ENCODE results near the gene MTRR. TPM values are rescaled to one million over a fixed set of nuclear protein-coding genes. Genes with fewer than 3 reads are reported as not detected.

The MTRR gene
- 33.4 and 49.2 TPM in 2 replicates for total RNA-seq (2012; rRNA removed)

DNA sequence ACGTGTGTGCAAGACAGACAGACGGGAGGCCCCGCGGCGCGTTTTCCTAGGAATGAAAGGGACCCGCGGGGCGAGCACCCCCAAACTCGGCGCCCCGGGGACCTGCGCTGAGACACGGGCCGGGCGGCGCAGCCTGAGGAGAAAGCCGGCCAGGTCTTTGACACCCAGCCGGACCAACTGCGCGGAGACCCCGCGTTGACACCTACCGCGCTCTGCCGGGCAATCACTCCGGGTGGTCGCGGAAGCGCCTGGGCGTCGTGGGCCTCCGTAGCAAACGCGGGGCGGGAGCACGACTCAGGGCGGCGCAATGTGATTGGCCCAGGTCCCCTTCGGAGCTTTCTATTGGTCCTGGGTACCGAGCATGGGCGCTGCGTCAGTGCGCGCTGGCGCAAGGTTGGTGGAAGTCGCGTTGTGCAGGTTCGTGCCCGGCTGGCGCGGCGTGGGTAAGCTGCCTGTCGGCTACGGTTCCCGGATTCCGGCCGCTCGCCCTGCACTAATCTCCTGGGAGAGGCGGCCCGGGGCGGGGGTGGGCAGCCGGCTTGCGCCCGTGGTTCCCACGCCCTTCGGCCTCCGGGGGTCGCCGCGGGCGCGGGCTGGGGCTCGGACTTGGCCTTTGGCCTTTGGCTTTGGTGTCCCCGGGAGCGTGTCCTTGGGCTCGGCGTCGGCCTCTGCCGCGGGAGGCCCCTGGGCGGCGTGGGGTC, at the start of gene MTRR, which contains the start of gene FASTKD3:
Gene MTRR, plus strand, starts transcription at position 376 of the 701 bp plus-strand sequence. CDS start 1,647 bp downstream, outside the sequence.
Gene FASTKD3, minus strand, starts transcription at position 259 of the 701 bp plus-strand sequence. CDS start 948 bp downstream, outside the sequence.
- Histone ChIP-seq H3K4me2 (ENCODE audit: low read length) (peak within 1 kb of the TSS; percentile 95), H3K9me3 (replicated peaks; ENCODE audit: low read length) (no peaks in the 10 kb centered on the region), H3K4me1 (ENCODE audit: control insufficient read depth, insufficient read depth, low read length) (peaks cover 13% of the 10 kb centered on the region), H3K27me3 (ENCODE audit: control insufficient read depth, insufficient read depth, low read length) (no peaks in the 10 kb centered on the region), H3K36me3 (ENCODE audit: insufficient read depth, low read length) (peaks cover 15% of the 10 kb centered on the region), H3K9ac (ENCODE audit: low read depth, low read length) (peak within 1 kb of the TSS; percentile 93), H3K4me3 (ENCODE audit: low read length) (peak within 1 kb of the TSS; percentile 88)

DNA sequence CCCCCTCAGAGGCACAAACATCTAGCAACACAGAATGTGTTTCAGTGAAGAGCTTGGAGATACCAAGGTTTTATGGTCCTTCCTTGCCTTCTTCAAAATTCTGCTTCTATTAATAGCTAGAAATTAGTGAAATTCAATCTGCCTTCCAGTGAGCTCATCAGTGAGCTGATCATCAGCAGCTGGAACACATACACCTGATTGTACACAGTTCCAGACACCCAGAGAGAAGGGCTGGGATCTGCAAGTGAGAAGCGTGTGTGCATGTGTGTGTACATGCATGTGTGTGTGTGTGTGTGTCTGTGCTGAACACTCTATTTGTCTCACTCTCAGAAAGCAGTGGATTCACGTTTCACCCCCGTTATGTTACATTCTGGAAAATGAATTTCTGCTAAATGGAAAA, 46.5 kb upstream of the MTRR start:
- H3K4me1 ChIP-seq (ENCODE audit: control insufficient read depth, insufficient read depth, low read length) = no peaks in the 10 kb centered on the region
- no peak overlapping the region for H3K9ac ChIP-seq (ENCODE audit: low read depth, low read length)
- H3K9me3 ChIP-seq (replicated peaks; ENCODE audit: low read length) = no peaks in the 10 kb centered on the region
- no peak overlapping the region for H3K4me3 ChIP-seq (ENCODE audit: low read length)
- no peak overlapping the region for H3K4me2 ChIP-seq (ENCODE audit: low read length)
- no peaks in the 10 kb centered on the region for H3K36me3 ChIP-seq (ENCODE audit: insufficient read depth, low read length)
- peaks cover 15% of the 10 kb centered on the region for H3K27me3 ChIP-seq (ENCODE audit: control insufficient read depth, insufficient read depth, low read length)

DNA sequence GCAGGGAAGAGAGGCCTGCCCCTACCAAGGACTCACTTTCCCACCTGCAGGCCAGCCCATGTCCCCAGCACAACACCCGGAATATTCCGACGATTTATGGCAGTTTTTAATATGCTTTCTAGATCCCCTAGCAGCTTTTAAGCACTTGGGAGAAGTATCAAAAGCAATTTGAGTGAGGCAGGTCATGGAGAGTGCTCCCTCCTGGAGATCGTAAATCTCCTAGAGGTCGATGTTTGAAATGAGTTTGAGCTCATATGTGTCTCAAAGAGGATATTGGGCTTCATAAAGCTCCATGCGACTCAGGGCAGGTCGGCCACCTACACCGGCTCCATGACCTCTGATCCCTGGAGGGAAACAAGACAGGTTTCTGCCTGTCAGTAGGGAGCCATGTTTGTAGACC, 45.4 kb upstream of the MTRR start:
- H3K9ac ChIP-seq (ENCODE audit: low read depth, low read length) = no peak overlapping the region
- H3K4me3 ChIP-seq (ENCODE audit: low read length) = no peak overlapping the region
- no peaks in the 10 kb centered on the region for H3K4me1 ChIP-seq (ENCODE audit: control insufficient read depth, insufficient read depth, low read length)
- no peak overlapping the region for H3K4me2 ChIP-seq (ENCODE audit: low read length)
- no peaks in the 10 kb centered on the region for H3K9me3 ChIP-seq (replicated peaks; ENCODE audit: low read length)
- no peaks in the 10 kb centered on the region for H3K36me3 ChIP-seq (ENCODE audit: insufficient read depth, low read length)
- H3K27me3 ChIP-seq (ENCODE audit: control insufficient read depth, insufficient read depth, low read length) = peaks cover 16% of the 10 kb centered on the region

DNA sequence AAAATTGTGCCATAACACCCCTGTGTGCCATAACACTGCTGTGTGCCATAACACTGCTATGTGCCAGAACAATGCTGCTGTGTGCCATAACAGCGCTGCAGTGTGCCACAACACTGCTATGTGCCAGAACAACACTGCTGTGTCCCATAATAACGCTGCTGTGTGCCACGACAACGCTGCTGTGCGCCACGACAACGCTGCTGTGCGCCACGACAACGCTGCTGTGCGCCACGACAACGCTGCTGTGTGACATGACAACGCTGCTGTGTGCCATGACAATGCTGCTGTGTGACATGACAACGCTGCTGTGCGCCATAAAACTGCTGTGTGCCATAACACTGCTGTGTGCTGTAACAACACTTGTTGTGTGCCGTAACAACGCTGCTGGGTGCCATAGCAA, 44.0 kb upstream of the MTRR start:
- Histone ChIP-seq H3K27me3 (ENCODE audit: control insufficient read depth, insufficient read depth, low read length) (peaks cover 16% of the 10 kb centered on the region), H3K9me3 (replicated peaks; ENCODE audit: low read length) (no peaks in the 10 kb centered on the region), H3K4me1 (ENCODE audit: control insufficient read depth, insufficient read depth, low read length) (no peaks in the 10 kb centered on the region), H3K9ac (ENCODE audit: low read depth, low read length) (no peak overlapping the region), H3K4me3 (ENCODE audit: low read length) (no peak overlapping the region), H3K4me2 (ENCODE audit: low read length) (no peak overlapping the region), H3K36me3 (ENCODE audit: insufficient read depth, low read length) (no peaks in the 10 kb centered on the region)

DNA sequence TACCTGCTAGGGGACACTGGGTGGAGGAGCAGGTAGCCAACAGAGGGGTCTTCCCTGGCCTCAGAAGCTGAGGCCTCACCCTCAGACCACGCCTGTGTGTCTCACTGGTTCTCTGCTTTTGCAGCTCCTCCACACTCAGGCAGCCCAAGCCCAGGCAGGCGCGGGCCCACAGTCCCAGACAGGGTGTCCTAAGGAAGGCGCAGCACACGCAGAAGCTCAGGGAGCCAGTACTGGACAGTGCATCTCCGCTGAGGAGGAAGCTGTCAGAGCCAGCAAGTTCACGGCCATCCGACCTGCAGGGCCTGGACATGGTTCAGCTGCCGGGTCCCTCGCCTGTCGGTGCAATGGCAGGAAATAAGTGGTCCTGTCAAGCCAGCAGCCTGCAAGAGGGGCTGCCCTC, 43.3 kb upstream of the MTRR start:
- no peak overlapping the region for H3K9ac ChIP-seq (ENCODE audit: low read depth, low read length)
- no peak overlapping the region for H3K4me3 ChIP-seq (ENCODE audit: low read length)
- no peak overlapping the region for H3K4me2 ChIP-seq (ENCODE audit: low read length)
- no peaks in the 10 kb centered on the region for H3K36me3 ChIP-seq (ENCODE audit: insufficient read depth, low read length)
- peaks cover 16% of the 10 kb centered on the region for H3K27me3 ChIP-seq (ENCODE audit: control insufficient read depth, insufficient read depth, low read length)
- H3K4me1 ChIP-seq (ENCODE audit: control insufficient read depth, insufficient read depth, low read length) = no peaks in the 10 kb centered on the region
- H3K9me3 ChIP-seq (replicated peaks; ENCODE audit: low read length) = no peaks in the 10 kb centered on the region

DNA sequence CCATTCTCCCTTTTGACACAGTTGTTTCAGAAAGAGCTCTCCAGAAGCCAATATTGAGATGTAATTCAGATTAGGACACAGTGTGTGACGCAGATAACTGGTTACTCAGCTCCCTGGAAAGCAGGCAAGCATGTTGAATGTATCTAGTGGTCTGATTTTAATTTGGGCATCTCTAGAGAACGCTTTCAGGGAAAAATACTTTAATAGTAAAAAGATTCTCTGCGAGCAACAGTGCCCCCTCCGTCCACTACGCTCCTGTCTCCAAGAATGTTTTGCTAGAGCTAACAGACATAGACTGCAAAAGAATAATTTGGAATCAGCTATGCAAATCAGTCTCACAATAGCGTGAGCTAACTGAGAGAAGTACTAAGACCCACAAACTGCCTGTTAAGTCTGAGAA, 41.3 kb upstream of the MTRR start:
- no peaks in the 10 kb centered on the region for H3K36me3 ChIP-seq (ENCODE audit: insufficient read depth, low read length)
- no peak overlapping the region for H3K9ac ChIP-seq (ENCODE audit: low read depth, low read length)
- no peaks in the 10 kb centered on the region for H3K9me3 ChIP-seq (replicated peaks; ENCODE audit: low read length)
- H3K4me3 ChIP-seq (ENCODE audit: low read length) = no peak overlapping the region
- no peak overlapping the region for H3K4me2 ChIP-seq (ENCODE audit: low read length)
- no peaks in the 10 kb centered on the region for H3K4me1 ChIP-seq (ENCODE audit: control insufficient read depth, insufficient read depth, low read length)
- H3K27me3 ChIP-seq (ENCODE audit: control insufficient read depth, insufficient read depth, low read length) = peaks cover 8% of the 10 kb centered on the region

DNA sequence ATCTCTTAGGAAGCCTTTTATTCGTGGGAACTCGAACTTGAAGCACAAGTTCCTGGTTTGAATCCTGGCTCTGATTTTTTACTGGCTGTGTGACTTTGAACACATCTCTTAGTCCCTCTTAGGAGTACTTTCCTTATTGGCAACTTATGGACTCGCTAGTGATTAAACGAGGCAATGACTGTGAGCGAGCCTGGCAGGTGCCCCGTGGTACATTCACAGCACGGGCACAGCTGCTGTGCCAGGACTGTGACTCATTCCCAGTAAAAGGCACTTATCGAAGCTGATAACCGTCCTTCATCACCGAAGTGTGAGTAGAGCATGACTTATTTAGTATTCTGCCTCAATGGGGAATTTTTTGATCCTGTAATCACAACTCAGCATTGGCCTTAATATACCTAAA, 40.7 kb upstream of the MTRR start:
- no peak overlapping the region for H3K9ac ChIP-seq (ENCODE audit: low read depth, low read length)
- H3K4me3 ChIP-seq (ENCODE audit: low read length) = no peak overlapping the region
- H3K27me3 ChIP-seq (ENCODE audit: control insufficient read depth, insufficient read depth, low read length) = peaks cover 4% of the 10 kb centered on the region
- no peaks in the 10 kb centered on the region for H3K36me3 ChIP-seq (ENCODE audit: insufficient read depth, low read length)
- no peaks in the 10 kb centered on the region for H3K4me1 ChIP-seq (ENCODE audit: control insufficient read depth, insufficient read depth, low read length)
- H3K4me2 ChIP-seq (ENCODE audit: low read length) = no peak overlapping the region
- no peaks in the 10 kb centered on the region for H3K9me3 ChIP-seq (replicated peaks; ENCODE audit: low read length)

DNA sequence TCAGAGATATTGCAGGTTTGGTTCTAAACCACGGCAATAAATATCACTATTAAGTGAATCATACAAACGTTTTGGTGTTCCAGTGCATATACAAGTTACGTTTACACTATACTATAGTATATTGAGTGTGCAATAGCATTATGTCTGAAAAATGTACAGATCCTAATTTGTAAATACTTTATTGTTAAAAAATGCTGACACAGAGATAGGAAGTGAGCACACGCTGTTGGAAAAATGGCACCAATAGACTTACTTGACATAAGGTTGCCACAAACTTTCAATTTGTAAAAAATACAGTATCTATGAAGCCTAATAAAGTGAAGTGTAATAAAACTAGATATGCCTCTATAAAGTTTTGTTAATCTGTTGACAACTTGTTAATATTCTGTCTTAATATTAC, 34.0 kb upstream of the MTRR start:
- Histone ChIP-seq H3K4me2 (ENCODE audit: low read length) (no peak overlapping the region), H3K4me1 (ENCODE audit: control insufficient read depth, insufficient read depth, low read length) (no peaks in the 10 kb centered on the region), H3K36me3 (ENCODE audit: insufficient read depth, low read length) (no peaks in the 10 kb centered on the region), H3K9me3 (replicated peaks; ENCODE audit: low read length) (no peaks in the 10 kb centered on the region), H3K9ac (ENCODE audit: low read depth, low read length) (no peak overlapping the region), H3K4me3 (ENCODE audit: low read length) (no peak overlapping the region), H3K27me3 (ENCODE audit: control insufficient read depth, insufficient read depth, low read length) (no peaks in the 10 kb centered on the region)

DNA sequence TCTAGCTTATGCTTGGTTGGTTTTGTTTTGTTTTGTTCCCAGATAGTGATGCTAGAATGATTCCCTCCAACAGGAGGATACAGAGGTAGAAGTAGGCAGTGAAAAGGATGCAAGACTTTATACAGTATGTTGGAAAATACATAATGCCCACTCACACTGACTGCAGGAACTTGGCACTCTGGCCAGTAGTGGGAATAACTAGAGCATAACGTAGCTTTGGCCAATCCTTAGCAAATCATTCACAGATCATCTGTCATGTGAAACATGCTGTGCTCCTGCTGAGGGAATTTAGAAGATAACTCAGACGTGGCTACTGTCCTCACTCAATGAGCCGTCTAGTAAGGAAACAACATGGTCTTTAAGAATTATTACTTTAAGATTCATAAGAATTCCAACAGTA, 31.5 kb upstream of the MTRR start:
- H3K4me2 ChIP-seq (ENCODE audit: low read length) = no peak overlapping the region
- no peaks in the 10 kb centered on the region for H3K27me3 ChIP-seq (ENCODE audit: control insufficient read depth, insufficient read depth, low read length)
- no peaks in the 10 kb centered on the region for H3K4me1 ChIP-seq (ENCODE audit: control insufficient read depth, insufficient read depth, low read length)
- H3K9me3 ChIP-seq (replicated peaks; ENCODE audit: low read length) = no peaks in the 10 kb centered on the region
- no peaks in the 10 kb centered on the region for H3K36me3 ChIP-seq (ENCODE audit: insufficient read depth, low read length)
- H3K9ac ChIP-seq (ENCODE audit: low read depth, low read length) = no peak overlapping the region
- H3K4me3 ChIP-seq (ENCODE audit: low read length) = no peak overlapping the region

DNA sequence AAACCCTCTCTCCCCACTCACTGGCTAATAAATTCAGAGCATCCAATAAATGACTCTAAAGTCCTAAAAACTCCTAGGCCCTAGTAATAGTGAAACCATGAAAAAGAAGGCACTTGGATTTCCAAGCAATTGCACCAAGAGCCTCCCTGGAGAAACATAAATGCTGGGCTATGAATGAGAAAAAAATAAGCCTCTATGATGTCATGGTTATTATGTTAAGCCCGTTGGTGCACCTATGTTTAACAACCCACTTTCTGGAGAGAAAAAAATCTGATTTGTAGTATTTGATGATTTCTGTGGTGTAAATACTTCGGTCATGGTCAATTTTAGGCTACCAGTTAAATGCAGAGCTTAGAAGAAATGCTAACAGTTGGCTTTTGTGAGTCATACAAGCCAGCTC, 26.4 kb upstream of the MTRR start:
- Histone ChIP-seq H3K4me3 (ENCODE audit: low read length) (no peak overlapping the region), H3K36me3 (ENCODE audit: insufficient read depth, low read length) (no peaks in the 10 kb centered on the region), H3K9me3 (replicated peaks; ENCODE audit: low read length) (no peaks in the 10 kb centered on the region), H3K4me2 (ENCODE audit: low read length) (no peak overlapping the region), H3K4me1 (ENCODE audit: control insufficient read depth, insufficient read depth, low read length) (no peaks in the 10 kb centered on the region), H3K9ac (ENCODE audit: low read depth, low read length) (no peak overlapping the region), H3K27me3 (ENCODE audit: control insufficient read depth, insufficient read depth, low read length) (peaks cover 33% of the 10 kb centered on the region)

DNA sequence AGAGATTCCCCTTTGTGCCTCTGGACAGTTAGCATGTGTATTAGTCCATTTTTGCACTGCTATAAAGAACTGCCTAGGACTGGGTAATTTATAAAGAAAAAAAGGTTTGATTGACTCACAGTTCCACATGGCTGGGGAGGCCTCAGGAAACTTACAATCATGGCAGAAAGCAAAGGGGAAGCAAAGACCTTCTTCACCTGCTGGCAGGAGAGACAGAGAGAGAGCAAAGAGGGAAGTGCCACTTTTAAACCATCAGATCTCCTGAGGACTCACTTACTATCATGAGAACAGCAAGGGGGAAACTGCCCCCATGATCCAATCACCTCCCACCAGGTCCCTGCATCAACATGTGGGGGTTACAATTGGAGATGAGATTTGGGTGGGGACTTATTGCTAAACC, 24.0 kb upstream of the MTRR start:
- H3K4me1 ChIP-seq (ENCODE audit: control insufficient read depth, insufficient read depth, low read length) = peaks cover 2% of the 10 kb centered on the region

DNA sequence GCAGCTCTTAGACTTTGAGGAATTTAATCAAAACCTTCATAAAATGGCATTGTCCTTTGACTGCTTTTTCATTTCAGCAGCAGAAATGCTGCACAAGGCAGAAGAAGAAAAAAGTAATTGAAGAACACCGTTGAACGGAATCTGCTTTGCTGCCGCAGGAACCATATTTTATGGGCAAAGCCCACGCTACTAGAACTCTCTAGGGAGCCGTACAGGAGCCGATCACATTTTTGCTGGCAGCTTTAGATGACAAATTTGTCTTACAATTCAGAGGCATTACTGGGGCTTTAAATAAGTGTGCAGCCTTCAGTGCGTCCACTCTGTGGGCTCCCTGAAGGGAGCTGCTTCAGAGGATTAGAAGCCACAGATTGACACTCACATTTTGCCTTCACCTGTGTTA, 23.4 kb upstream of the MTRR start:
- no peak overlapping the region for H3K4me2 ChIP-seq (ENCODE audit: low read length)
- H3K36me3 ChIP-seq (ENCODE audit: insufficient read depth, low read length) = no peaks in the 10 kb centered on the region
- H3K9ac ChIP-seq (ENCODE audit: low read depth, low read length) = no peak overlapping the region
- peaks cover 4% of the 10 kb centered on the region for H3K4me1 ChIP-seq (ENCODE audit: control insufficient read depth, insufficient read depth, low read length)
- H3K9me3 ChIP-seq (replicated peaks; ENCODE audit: low read length) = no peaks in the 10 kb centered on the region
- H3K4me3 ChIP-seq (ENCODE audit: low read length) = no peak overlapping the region
- H3K27me3 ChIP-seq (ENCODE audit: control insufficient read depth, insufficient read depth, low read length) = peaks cover 48% of the 10 kb centered on the region

More for the DNA sequence above, 24.0 kb upstream of the MTRR start:
- peaks cover 46% of the 10 kb centered on the region for H3K27me3 ChIP-seq (ENCODE audit: control insufficient read depth, insufficient read depth, low read length)
- H3K36me3 ChIP-seq (ENCODE audit: insufficient read depth, low read length) = no peaks in the 10 kb centered on the region
- H3K4me3 ChIP-seq (ENCODE audit: low read length) = no peak overlapping the region
- no peaks in the 10 kb centered on the region for H3K9me3 ChIP-seq (replicated peaks; ENCODE audit: low read length)
- H3K4me2 ChIP-seq (ENCODE audit: low read length) = no peak overlapping the region
- no peak overlapping the region for H3K9ac ChIP-seq (ENCODE audit: low read depth, low read length)
